ENCODE measurements around the gene TELO2.

Gene TELO2

GRCh38 chr16:1492923-1493745 lies at the start of gene TELO2:
Gene TELO2 (plus strand): TSS chr16:1493360. CDS start chr16:1494282, 922 bp downstream.
- peak; percentile 73 for DNase-seq

GRCh38 chr16:1443403-1443973 lies 49.7 kb upstream of the TELO2 start:
- no peak for DNase-seq

- no peak for DNase-seq
These were observed 49.0 kb upstream of the TELO2 start, which contains the start of gene CCDC154 for GRCh38 chr16:1443980-1444729. Gene CCDC154 (minus strand): TSS chr16:1444556. CDS start chr16:1444322, 234 bp downstream.

- no peak for DNase-seq
These were observed 48.2 kb upstream of the TELO2 start for GRCh38 chr16:1444730-1445517.

- no peak for DNase-seq
These were observed 47.5 kb upstream of the TELO2 start for GRCh38 chr16:1445518-1446203.

- no peak for DNase-seq
These were observed 46.7 kb upstream of the TELO2 start for GRCh38 chr16:1446296-1447080.

GRCh38 chr16:1447965-1448364 lies 45.2 kb upstream of the TELO2 start:
- no peak for DNase-seq

GRCh38 chr16:1448536-1449116 lies 44.5 kb upstream of the TELO2 start:
- DNase-seq, result no peak

- DNase-seq, result no peak
These were observed 43.9 kb upstream of the TELO2 start for GRCh38 chr16:1449201-1449788.

- no peak for DNase-seq
These were observed 42.9 kb upstream of the TELO2 start for GRCh38 chr16:1450218-1450617.

- DNase-seq, result no peak
These were observed 42.3 kb upstream of the TELO2 start for GRCh38 chr16:1450841-1451240.

- DNase-seq, result no peak
These were observed 41.3 kb upstream of the TELO2 start for GRCh38 chr16:1451702-1452392.

- DNase-seq, result no peak
These were observed 40.6 kb upstream of the TELO2 start for GRCh38 chr16:1452530-1452929.

- no peak for DNase-seq
These were observed 39.8 kb upstream of the TELO2 start for GRCh38 chr16:1453316-1453715.

GRCh38 chr16:1454561-1454960 lies 38.6 kb upstream of the TELO2 start:
- no peak for DNase-seq

- DNase-seq, result no peak
These were observed 37.7 kb upstream of the TELO2 start for GRCh38 chr16:1455190-1456171.

- DNase-seq, result no peak
These were observed 36.2 kb upstream of the TELO2 start for GRCh38 chr16:1456951-1457350.

GRCh38 chr16:1457489-1458245 lies 35.5 kb upstream of the TELO2 start:
- DNase-seq, result no peak

All from MV-4-11 (cell line).